Natural killer cell (primary cell): ENCODE data around the gene WDR33. TPM values are rescaled to one million over a fixed set of nuclear protein-coding genes. Genes with fewer than 3 reads are reported as not detected.
A peak's percentile ranks its signal among the peaks of the same experiment; 100 is the strongest.

Experiments used
- ATAC-seq, 3 donors: fragments of 150-1000 bp in 2 of 3; fragments of 200-7000 bp in 1 of 3; cut with Tn5 transposase; 1 replicate in 1 of 3; 2 replicates in 2 of 3; pipeline ENCODE4 v1.10.0; 2021; ENCODE audit warnings: mild to moderate bottlenecking in 2 of 3, moderate library complexity in 2 of 3
- DNase-seq, 2 donors: peaks; one replicate each; pipeline versions ENCODE4 v3.0.0 to v3.0.0-alpha.2; 2013 to 2021; ENCODE audit warnings: mixed read lengths in 1 of 2
- H3K27ac ChIP-seq: one replicate; pipeline ENCODE4 v1.5.1; 2013; ENCODE audit warnings: mild to moderate bottlenecking, low read length
- H3K27me3 ChIP-seq: one replicate; pipeline ENCODE4 v1.6.1; 2013; ENCODE audit warnings: low read length; ENCODE audit not compliant: control insufficient read depth, insufficient read depth
- H3K36me3 ChIP-seq: one replicate; pipeline ENCODE4 v1.6.1; 2013; ENCODE audit warnings: low read length; ENCODE audit not compliant: control insufficient read depth, insufficient read depth
- H3K4me1 ChIP-seq: one replicate; pipeline ENCODE4 v1.6.1; 2013; ENCODE audit warnings: low read length; ENCODE audit not compliant: control insufficient read depth, insufficient read depth
- H3K4me3 ChIP-seq: one replicate; pipeline ENCODE4 v1.5.1; 2013; ENCODE audit warnings: low read length
- H3K9me3 ChIP-seq: one replicate; pipeline ENCODE4 v1.6.1; 2013; ENCODE audit warnings: low read length; ENCODE audit not compliant: control insufficient read depth, insufficient read depth
- H3K27ac Mint-ChIP-seq, 2 donors: one replicate each; pipeline ENCODE4 v1.8.0; 2022; ENCODE audit warnings: mild to moderate bottlenecking in 2 of 2, mixed read lengths in 2 of 2, moderate library complexity in 1 of 2
- H3K27me3 Mint-ChIP-seq, 2 donors: one replicate each; pipeline ENCODE4 v1.8.0; 2022; ENCODE audit warnings: low read depth in 2 of 2, mixed read lengths in 2 of 2
- H3K36me3 Mint-ChIP-seq: one replicate; pipeline ENCODE4 v1.8.0; 2022; ENCODE audit warnings: mixed read lengths
- H3K4me1 Mint-ChIP-seq, 2 donors: one replicate each; pipeline ENCODE4 v1.8.0; 2022; ENCODE audit warnings: mixed read lengths in 2 of 2
- H3K4me3 Mint-ChIP-seq: one replicate; pipeline ENCODE4 v1.8.0; 2022; ENCODE audit warnings: mild to moderate bottlenecking, moderate library complexity, mixed read lengths
- H3K9me3 Mint-ChIP-seq, 2 donors: one replicate each; pipeline ENCODE4 v1.8.0; 2022; ENCODE audit warnings: mixed read lengths in 2 of 2
- WGBS: methylation state at CpG from one replicate; pipeline ENCODE4 v1.1.7; 2013; ENCODE audit warnings: missing lambda C conversion rate; ENCODE audit not compliant: insufficient coverage; 5-methylcytosine and 5-hydroxymethylcytosine counted together
- intact Hi-C: fragments of 100-400 bp; cut with micrococcal nuclease; formaldehyde crosslinking; loops from one replicate; pipeline ENCODE4 v1.14.2; 2022
- total RNA-seq, 4 donors: library from RNA; stranded (reverse); fragments of 120-200 nt in 1 of 4; gene quantifications; one replicate each; pipeline versions ENCODE4 v1.2.3 to v1.2.4, GENCODE V29; 2013 to 2022
- TF ChIP-seq, protein P1 (sequence below): fragments of 200-600 bp; IDR thresholded peaks from one replicate; pipeline ENCODE4 v1.8.0; 2022; ENCODE audit warnings: antibody characterized with exemption

The WDR33 gene
- total RNA-seq, 3 donors from 2014 or later (not counting 1 experiment from before 2014, with no cell fraction given): 55.2 to 78.4 (median 55.3) TPM

DNA sequence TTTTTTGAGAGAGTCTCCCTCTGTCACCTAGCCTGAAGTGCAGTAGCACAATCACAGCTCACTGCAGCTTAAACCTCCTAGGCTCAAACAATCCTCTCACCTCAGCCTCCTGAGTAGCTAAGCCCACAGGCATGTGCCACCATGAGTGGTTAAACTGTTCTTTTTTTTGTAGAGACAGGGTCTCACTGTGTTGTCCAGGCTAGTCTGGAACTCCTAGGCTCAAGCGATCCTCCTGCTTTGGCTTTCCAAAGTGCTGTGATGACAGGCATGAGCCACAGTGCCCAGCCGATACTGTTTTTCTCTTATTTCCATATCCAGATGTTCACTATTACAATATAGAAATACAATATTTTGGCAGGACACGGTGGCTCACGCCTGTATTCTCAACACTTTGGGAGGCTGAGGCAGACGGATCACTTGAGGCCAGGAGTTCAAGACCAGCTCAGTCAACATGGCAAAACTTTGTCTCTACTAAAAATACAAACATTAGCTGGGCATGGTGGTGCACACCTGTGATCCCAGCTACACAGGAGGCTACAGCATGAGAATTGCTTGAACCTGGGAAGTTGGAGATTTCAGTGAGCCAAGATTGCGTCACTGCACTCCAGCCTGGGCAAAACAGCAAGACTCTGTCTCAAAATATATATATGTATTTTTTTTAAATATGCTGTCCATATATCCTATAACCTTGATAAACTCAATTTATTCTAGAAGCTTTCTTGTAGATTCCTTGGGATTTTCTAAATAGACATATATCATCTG lies 24.7 kb downstream of the WDR33 start:
- Mint-ChIP-seq H3K27ac (peak overlapping the region in 1 of 2 donors; percentile 17), H3K9me3 (no peaks in the 10 kb centered on the region), H3K4me3 (no peak overlapping the region), H3K36me3 (no peaks in the 10 kb centered on the region), H3K4me1 (peaks cover 19 to 28% of the 10 kb centered on the region in 2 donors), H3K27me3 (no peaks in the 10 kb centered on the region)
- DNase-seq: no peak
- intact Hi-C loops: no loop called here
- ATAC-seq: no peak
- no peaks in the 10 kb centered on the region for H3K27me3 ChIP-seq
- no peak overlapping the region for H3K4me3 ChIP-seq
- TF ChIP-seq, protein P1, sequence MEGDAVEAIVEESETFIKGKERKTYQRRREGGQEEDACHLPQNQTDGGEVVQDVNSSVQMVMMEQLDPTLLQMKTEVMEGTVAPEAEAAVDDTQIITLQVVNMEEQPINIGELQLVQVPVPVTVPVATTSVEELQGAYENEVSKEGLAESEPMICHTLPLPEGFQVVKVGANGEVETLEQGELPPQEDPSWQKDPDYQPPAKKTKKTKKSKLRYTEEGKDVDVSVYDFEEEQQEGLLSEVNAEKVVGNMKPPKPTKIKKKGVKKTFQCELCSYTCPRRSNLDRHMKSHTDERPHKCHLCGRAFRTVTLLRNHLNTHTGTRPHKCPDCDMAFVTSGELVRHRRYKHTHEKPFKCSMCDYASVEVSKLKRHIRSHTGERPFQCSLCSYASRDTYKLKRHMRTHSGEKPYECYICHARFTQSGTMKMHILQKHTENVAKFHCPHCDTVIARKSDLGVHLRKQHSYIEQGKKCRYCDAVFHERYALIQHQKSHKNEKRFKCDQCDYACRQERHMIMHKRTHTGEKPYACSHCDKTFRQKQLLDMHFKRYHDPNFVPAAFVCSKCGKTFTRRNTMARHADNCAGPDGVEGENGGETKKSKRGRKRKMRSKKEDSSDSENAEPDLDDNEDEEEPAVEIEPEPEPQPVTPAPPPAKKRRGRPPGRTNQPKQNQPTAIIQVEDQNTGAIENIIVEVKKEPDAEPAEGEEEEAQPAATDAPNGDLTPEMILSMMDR: no peak
- H3K27ac ChIP-seq: no peak overlapping the region
- H3K4me1 ChIP-seq: peaks cover 2% of the 10 kb centered on the region
- H3K9me3 ChIP-seq: no peaks in the 10 kb centered on the region
- WGBS: 97% methylated on average over 6 of the region's 6 CpGs
- H3K36me3 ChIP-seq: no peaks in the 10 kb centered on the region

- Mint-ChIP-seq H3K27ac (peak overlapping the region in 1 of 2 donors; percentile 17), H3K4me3 (no peak overlapping the region), H3K9me3 (no peaks in the 10 kb centered on the region), H3K27me3 (no peaks in the 10 kb centered on the region), H3K4me1 (peaks cover 15 to 17% of the 10 kb centered on the region in 2 donors), H3K36me3 (no peaks in the 10 kb centered on the region)
- Histone ChIP-seq H3K27me3 (no peaks in the 10 kb centered on the region), H3K4me1 (no peaks in the 10 kb centered on the region), H3K9me3 (no peaks in the 10 kb centered on the region), H3K36me3 (no peaks in the 10 kb centered on the region), H3K4me3 (no peak overlapping the region), H3K27ac (no peak overlapping the region)
- WGBS: 100% methylated on average over 1 of the region's 2 CpGs
- ATAC-seq (no peak), DNase-seq (no peak)
- intact Hi-C loops: no loop called here
- TF ChIP-seq, protein P1: no peak
Observed at GRCh38 chr2:127784965-127785518, 25.9 kb downstream of the WDR33 start.

DNA sequence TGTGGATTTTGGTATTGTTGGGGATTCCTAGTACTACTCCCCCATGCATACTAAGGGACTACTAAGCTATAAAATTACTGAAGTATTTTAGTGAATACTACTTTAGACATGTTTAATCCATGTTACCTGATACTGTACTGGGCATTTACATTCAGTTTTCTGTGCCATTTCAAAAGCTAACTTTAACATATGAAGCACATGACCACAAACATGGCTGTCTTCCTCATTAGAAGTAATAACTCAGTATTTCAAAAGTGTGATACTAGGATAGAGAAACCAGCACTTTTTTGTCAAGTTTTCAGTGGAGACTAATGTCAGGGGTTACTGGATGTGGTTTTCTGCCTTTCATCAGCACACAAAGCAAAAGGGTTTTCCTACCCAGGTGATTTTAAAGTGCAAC lies 27.9 kb downstream of the WDR33 start:
- Mint-ChIP-seq H3K4me3 (no peak overlapping the region), H3K27me3 (no peaks in the 10 kb centered on the region), H3K27ac (peak overlapping the region in 1 of 2 donors; percentile 41), H3K4me1 (peaks cover 31 to 32% of the 10 kb centered on the region in 2 donors), H3K36me3 (no peaks in the 10 kb centered on the region), H3K9me3 (no peaks in the 10 kb centered on the region)
- Histone ChIP-seq H3K36me3 (no peaks in the 10 kb centered on the region), H3K4me3 (no peak overlapping the region), H3K9me3 (no peaks in the 10 kb centered on the region), H3K4me1 (peaks cover 6% of the 10 kb centered on the region), H3K27me3 (no peaks in the 10 kb centered on the region), H3K27ac (no peak overlapping the region)
- DNase-seq: no peak
- TF ChIP-seq, protein P1: no peak
- intact Hi-C loops: no loop called here
- no peak for ATAC-seq
